GM15510 (cell line): ENCODE data around the gene XIRP1.

ENCODE experiments used
- POLR2A ChIP-seq: IDR thresholded peaks from 3 replicates; pipeline ENCODE4 v1.6.1; 2011; ENCODE audit warnings: borderline replicate concordance; ENCODE audit not compliant: insufficient read length; ENCODE audit errors: extremely low read depth

XIRP1 gene

DNA sequence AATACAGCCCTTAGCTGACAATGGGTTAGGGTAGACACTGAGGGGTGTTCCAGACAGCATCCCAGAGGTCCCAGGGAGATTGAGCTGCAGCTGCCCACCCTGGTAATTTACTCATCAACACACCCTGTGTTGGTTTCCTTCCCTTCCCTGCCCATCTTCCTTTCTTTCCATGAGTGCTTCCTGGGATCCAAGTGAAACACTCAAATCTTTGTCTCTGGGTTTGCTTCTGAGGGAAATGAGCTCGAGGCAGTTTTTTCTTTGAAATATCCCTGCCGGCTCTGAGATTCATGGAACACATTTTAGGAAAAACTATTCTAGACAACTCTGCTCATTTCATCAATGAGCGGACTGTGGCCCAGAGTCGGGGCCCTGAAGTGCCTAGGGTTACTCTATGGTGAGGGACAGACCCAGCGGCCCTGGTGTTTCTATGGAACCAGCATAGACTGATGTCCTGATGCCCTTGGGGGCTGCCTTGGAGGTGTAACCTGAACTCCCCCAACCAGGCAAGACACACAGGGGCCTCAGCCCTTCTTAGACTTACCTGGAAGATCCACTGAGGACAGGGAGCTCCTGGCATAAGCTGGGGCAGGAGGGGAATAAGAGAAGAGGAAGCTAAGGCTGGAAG is 24.1 kb downstream of the XIRP1 start:
- TF ChIP-seq POLR2A: no peak

DNA sequence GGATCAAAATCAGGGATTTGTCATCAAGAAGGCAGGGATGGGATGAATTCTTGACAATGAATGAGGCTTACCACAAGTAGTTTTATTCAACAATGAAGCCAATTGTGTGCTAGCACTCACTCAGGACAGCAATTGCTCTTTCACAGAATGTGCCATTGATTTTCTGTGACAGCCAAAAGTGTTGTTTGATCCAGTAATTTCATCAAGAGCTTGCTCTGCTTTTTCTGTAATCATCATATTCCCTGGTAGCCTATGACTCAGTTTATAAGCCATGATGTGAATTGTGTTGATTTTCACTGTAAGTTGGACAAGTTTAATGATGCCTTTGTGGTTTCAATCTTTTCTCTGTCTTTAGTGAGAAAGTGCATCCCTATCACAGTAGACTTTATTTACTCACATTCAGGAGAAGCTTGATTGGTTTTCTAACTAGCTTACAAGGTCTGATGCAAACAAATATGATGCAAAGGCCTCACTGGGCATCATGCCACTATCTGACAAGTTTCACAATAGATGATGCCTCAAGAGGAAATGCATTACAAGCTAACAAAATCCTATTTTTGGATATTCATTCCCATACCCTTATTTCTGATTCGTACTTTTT is 25.4 kb downstream of the XIRP1 start:
- TF ChIP-seq POLR2A: no peak

DNA sequence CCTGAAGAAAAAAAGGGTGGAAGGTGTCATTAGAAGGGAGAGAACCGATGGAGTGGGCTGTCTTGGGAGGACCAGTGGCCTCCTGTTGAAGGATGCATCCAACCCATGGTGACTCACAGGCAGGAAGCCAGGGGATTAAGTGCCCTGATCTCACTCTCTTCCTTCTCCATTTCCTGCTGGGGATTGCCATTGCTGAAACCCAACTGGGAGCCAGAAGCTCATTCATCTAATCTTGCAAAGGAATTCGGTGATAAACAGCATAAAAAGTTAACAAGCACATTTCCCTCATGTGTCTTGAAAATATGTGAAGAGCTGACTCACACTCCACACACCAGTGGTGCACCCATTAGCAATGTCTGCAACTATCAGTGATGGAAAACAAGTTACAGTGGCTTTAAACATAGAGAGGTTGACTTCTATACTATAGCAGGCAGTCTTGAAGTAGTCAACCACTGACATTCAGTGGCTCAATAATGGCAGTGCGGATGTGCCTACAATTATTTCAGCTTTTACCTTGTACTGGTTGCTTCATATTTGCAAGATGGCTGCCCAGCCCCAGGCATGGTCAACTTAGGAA is 26.2 kb downstream of the XIRP1 start:
- no peak for TF ChIP-seq POLR2A

DNA sequence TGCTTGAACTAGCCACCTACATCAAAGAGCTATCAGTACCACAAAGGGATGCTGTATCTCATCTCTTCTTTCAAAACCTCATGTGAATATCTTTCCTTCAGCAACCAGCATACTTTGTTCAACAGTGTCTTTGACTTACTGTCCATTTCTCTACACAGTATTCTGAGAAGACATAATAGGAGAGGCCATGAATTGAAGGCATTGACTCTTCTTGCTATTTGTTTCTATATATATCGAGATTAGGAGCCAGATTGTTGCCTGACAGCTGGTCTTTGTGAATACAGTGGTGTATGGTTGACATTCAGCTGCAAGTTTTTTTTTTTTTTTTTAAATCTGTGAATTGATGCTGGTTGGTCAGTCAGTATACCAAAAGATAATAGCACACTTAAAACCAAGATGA is 26.9 kb downstream of the XIRP1 start:
- no peak for TF ChIP-seq POLR2A

DNA sequence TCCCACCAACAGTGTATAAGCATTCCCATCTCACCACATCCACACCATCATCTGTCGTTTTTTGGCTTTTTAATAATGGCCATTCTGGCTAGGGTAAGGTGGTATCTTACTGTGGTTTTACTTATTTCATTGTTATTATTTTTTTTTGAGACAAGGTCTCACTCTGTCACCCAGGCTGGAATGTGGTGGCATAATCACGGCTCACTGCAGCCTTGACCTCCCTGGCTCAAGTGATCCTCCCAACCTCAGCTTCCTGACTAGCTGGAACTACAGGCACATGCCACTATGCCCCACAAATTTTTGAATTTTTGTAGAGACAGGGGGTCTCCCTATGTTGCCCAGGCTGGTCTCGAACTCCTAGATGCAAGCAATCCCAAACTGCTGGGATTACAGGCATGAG is 28.0 kb downstream of the XIRP1 start:
- no peak for TF ChIP-seq POLR2A

DNA sequence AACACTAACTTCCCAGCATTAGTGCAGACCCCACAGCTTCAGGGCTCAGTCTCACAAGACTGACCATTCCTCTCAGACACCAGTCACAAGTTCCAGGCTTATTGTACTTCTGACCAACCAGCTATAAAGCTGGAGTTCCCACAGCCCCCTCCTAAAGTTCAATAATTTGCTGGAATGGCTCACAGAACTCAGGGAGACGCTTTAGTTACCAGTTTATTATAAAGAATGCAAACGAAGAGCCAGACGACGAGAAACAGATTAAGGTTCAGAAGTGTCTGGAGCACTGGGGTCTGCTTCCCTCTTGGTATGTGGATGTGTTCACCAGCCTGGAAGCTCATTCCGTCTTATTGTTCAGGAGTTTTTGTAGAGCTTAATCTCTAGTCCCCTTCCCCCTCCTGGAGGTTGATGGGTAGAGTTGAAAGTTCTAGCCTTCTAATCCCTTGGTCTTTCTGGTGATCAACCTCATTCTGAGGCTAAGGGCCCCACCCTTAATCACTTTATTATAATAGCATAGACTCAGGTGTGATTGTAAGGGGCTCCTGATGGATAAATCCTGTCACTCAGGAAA is 34.2 kb downstream of the XIRP1 start:
- TF ChIP-seq POLR2A: no peak

DNA sequence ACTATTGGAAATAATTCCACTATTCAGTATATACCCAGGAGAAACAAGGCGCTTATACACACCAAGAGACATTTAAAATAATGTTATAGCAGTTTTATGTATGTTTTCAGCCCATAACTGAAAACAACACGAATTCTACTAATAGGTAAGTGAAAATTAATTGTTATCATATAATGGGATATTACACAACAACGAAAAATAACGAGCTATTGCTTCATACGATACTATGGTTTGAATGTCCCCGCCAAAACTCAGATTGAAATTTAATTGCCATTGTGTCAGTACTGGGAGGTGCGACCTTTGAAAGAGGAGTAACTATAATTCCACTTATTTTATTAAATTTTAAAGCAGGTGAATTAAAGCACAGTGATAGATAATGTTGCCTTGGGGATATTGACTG is 35.0 kb downstream of the XIRP1 start:
- TF ChIP-seq POLR2A: no peak

DNA sequence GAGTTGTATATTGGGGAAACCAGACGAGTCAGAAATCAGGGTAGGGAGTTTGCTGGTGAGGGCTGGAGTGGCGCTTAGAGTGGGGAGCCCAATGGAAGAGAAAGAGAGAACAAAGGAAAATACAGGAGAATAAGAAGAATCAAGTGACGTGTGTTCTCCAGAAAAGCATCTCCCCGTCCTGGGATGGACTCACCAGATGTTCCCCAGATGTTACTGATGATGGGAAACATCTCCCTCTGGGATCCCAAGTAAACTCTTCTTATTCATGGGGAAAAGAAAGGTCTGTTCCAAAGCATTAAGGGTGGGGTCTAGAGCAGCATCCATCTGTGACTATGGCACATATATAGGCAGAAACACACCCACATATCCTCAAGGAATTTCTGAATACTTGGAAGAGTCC is 36.0 kb downstream of the XIRP1 start:
- TF ChIP-seq POLR2A: no peak

DNA sequence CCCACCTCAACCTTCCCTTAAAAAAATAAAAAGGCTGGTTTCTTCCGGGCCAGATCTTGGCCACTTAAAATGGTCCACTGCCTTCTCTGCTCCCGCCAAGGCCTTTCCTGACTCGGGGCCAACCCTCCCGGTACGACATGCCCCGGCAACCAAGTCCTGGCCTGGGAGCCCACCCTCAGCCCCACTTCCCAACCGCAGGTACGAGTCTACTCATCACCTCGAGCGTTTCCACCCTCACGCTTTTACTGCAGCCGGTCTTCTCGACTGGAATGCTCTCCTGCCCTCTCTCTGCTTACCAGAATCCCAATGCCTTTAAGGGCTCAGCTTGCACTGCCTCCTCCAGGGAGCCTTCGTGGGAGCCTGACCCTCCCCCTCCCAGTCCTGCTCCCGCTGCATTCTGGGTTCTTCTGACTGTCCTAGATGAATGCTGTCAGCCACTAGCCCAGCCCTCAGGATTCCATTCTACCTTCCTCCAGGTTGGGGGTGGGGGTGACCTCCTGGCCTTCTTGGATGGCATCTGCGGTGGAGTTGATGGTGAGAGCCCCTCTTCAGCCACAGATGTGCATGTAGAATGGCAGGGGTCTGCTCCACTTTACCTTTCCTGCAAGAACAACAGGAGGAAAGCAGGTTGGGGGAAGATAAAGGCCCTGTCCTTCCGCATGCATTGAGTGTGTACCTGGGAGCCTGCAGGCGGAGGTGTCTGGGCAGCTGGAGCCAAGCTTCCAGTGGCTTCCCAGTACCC is 37.9 kb downstream of the XIRP1 start:
- TF ChIP-seq POLR2A: no peak

DNA sequence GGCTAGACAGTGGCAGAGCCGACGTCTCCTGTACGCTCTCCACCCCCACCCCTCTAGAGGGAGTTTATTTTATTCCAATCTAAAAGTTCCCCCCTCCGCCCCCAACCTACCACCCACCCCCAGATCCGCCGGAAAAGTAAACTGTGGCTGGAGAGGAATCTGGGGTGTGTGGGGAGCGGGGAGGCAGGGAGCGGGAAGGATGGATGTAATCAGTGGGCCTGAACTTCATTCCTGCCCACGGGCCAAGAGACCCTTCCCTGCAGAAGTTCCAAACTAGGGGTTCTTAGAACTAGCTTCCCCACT is 38.5 kb downstream of the XIRP1 start:
- no peak for TF ChIP-seq POLR2A

DNA sequence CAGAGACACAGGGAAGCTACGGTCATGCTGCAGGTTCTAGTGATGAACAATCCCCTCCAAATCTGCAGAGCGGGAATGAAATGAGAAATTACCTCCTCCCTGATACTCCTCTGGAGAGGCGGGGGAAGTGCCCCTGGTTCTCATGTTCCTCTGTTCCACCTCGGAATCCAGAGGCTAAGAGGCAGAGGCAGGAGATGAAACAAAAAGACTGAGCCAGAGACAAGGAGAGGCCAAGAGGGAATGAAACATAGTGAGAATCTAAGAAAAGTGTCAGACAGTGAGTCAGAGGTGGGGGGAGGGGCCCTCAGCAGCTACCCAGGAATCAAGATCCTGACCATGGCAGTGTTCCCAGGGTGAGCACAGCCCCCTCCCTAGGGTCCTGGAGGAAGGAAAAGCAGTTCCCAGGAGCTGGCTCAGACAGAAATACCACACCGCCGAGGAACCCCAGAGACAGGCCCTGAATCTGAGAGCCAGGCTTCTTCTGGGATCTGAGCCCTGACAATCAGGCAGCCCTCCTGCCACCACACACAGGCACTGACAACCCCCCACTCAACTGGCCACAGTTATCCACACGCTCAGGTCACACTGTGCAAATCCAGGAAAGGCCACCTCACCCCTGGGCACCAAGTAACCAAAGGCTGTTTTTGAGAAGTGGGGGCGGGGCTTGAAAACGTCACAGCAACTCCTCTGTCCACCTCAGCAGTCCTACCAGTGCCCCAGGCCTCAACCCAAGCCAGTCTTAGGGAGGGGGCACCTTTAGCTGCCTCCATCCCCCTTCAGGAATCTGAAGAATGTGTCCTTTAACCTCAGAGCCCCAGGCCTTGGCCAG is 41.4 kb downstream of the XIRP1 start:
- no peak for TF ChIP-seq POLR2A

DNA sequence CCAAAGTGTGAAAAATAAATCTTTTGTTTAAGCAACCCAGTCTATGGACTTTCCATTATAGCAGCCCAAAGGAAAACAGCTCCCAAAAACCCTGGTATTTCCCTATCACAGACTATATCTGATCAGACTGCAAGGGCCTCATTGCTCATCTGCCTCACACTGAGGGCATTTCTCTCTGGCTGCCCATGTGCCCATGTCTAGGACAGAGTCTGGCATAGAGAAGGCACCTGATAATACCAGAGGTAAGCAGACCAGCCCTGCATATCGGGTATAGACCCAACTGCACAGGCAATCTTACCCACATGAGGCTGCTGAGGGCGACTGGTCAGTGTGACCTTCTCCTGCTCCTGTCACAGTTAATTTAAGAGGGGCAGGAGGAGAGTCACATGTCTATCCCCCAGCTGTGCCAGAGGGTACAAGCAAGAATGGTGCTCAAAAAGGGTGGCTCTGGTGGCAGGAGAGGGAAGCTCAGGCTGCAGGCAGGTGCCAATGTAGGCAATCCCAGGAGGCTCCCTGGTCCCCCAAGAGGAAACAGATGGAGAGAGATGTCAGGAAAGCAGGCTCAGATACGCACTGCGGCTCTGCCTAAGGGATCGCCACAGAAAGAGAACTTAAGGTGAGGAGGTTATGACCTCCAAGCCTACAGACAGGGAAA is 42.1 kb downstream of the XIRP1 start:
- TF ChIP-seq POLR2A: no peak

DNA sequence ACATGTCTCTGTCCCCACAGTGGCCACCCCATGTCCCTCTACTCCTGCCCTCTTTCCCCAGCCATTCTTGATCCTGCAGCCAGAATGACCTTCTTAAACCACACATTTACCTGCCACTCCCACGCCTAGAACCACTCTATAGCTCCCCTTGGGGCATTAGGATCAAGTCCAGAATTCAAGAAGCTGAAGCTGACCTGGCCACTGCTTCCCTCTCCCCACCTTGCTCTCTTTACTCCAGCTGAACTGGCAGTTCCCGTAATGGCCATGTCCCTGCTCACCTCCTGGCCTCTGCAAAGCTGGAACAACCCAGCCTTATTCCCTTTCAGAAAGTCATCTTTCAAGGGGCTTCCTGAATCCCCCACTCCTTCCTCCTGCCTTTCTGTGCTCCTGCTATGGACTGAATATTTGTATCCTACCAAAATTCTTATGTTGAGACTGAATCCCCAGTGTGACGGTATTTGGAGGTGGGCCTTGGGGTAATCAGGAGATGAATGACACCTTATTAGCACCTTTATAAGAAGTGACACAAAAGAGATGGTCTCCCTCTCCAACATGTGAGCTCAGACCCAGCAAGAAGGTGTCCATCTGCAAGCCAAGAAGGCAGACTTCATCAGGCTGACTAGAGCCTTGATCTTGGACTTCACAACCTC is 42.8 kb downstream of the XIRP1 start:
- no peak for TF ChIP-seq POLR2A

DNA sequence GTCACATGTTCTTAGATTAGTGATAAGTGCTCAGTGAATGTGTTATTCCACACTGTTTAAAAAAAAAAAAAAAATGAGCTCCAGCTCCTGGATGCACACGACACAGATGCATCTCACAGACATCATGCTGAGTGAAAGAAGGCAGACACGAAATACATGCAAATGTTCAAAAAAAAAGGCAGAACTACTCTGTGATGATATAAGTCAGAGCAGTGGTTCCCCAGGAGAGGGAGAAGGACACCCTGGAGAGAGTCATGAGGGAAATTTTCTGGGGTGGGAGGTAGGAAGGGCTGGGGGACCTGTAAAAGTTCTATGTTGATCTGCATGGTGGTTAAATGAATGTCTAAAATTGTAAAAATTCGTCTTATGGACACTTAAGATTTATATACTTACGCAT is 43.3 kb downstream of the XIRP1 start:
- TF ChIP-seq POLR2A: no peak
